Left kidney (tissue), 2 donors: Measurements from ENCODE around the gene LGALS3BP. TPM values are rescaled to one million over a fixed set of nuclear protein-coding genes. Genes with fewer than 3 reads are reported as not detected.

Experiments used
- DNase-seq: peaks from one replicate; pipeline ENCODE4 v3.0.0-alpha.2; 2013
- polyA plus RNA-seq: library from polyadenylated mRNA; unstranded; fragments of 120-200 nt; gene quantifications from one replicate; pipeline ENCODE4 v1.2.1, GENCODE V29; 2013; ENCODE audit not compliant: insufficient read length

Gene LGALS3BP
- polyA plus RNA-seq, 1 donor, result 115 TPM

GRCh38 chr17:79017546-79018369, 38.0 kb upstream of the LGALS3BP start:
- no peak for DNase-seq

- DNase-seq, result no peak
These were observed 34.5 kb upstream of the LGALS3BP start for GRCh38 chr17:79014158-79014758.

- DNase-seq, result no peak
These were observed 32.9 kb upstream of the LGALS3BP start for GRCh38 chr17:79012563-79013134.

GRCh38 chr17:79011451-79012147, 31.9 kb upstream of the LGALS3BP start:
- no peak for DNase-seq

GRCh38 chr17:79010304-79010646, 30.6 kb upstream of the LGALS3BP start:
- no peak for DNase-seq

GRCh38 chr17:79009397-79010303, 29.9 kb upstream of the LGALS3BP start, which contains the start of gene CANT1:
Gene CANT1 (minus strand): TSS chr17:79009764. CDS start chr17:78997622, 12,142 bp downstream.
- DNase-seq, result peak; percentile 90

GRCh38 chr17:79008666-79009387, 29.1 kb upstream of the LGALS3BP start:
- DNase-seq, result no peak

- no peak for DNase-seq
These were observed 28.0 kb upstream of the LGALS3BP start for GRCh38 chr17:79007504-79008381.

- DNase-seq, result no peak
These were observed 27.2 kb upstream of the LGALS3BP start for GRCh38 chr17:79006794-79007503.

- DNase-seq, result no peak
These were observed 26.3 kb upstream of the LGALS3BP start for GRCh38 chr17:79006046-79006445.

GRCh38 chr17:79005063-79005861, 25.5 kb upstream of the LGALS3BP start:
- DNase-seq, result no peak

- DNase-seq, result no peak
These were observed 24.1 kb upstream of the LGALS3BP start for GRCh38 chr17:79003661-79004411.

- no peak for DNase-seq
These were observed 23.3 kb upstream of the LGALS3BP start for GRCh38 chr17:79002796-79003593.

- DNase-seq, result no peak
These were observed 22.6 kb upstream of the LGALS3BP start for GRCh38 chr17:79002291-79002690.

- no peak for DNase-seq
These were observed 21.7 kb upstream of the LGALS3BP start for GRCh38 chr17:79001190-79002020.
